ENCODE data around the gene P3H2.

GRCh38 chr3:189909573-189909972, 211.1 kb downstream of the P3H2 start:
- TF ChIP-seq EP300 (IDR thresholded peaks at IDR 0.05) = no peak
- no peak for TF ChIP-seq CTCF (IDR thresholded peaks at IDR 0.05)
